Endothelial cell of umbilical vein (primary cell): ENCODE measurements around the gene GH1. TPM values are rescaled to one million over a fixed set of nuclear protein-coding genes. Genes with fewer than 3 reads are reported as not detected.
"Not testable (repeated sequence)": the region's sequence is repeated elsewhere in the genome, so short reads cannot be mapped to it uniquely, and the experiment has no call there.

Source experiments
- BruUV-seq: library from RNA; stranded (reverse); fragments of 400-500 nt; replicated peaks from 2 replicates; lab custom pipeline; 2021; lab: Mats Ljungman, UMichigan
- CTCF ChIA-PET: fragments of 300-600, 350-600 bp; sonication (Branson Sonifier 250); formaldehyde crosslinking; loops from one replicate; lab custom pipeline; 2021; ENCODE audit warnings: antibody characterized with exemption, inconsistent platforms; lab: Charles Lee
- POLR2A ChIA-PET: fragments of 300-600, 350-600 bp; sonication (Branson Sonifier 250); formaldehyde crosslinking; loops from one replicate; lab custom pipeline; 2021; ENCODE audit warnings: antibody characterized with exemption, inconsistent platforms; lab: Charles Lee
- DNase-seq: peaks from one replicate; pipeline ENCODE4 v3.0.0-alpha.2; 2011; ENCODE audit warnings: low read depth, low spot score
- FAIRE-seq: peaks from 2 replicates; lab custom pipeline; 2011; peaks lifted over from hg19 to GRCh38; lab: Jason Lieb, UNC
- H2AFZ ChIP-seq: 2 replicates; pipeline ENCODE4 v1.6.0; 2012; ENCODE audit warnings: low read depth, low read length, control low read depth, inconsistent platforms
- H3K27ac ChIP-seq: 2 replicates; pipeline ENCODE4 v1.5.1; 2011; ENCODE audit warnings: low read depth, mild to moderate bottlenecking, control low read depth, low read length, moderate library complexity; ENCODE audit not compliant: insufficient read depth
- H3K27me3 ChIP-seq, 2 experiments: 2 replicates each; pipeline versions ENCODE4 v1.6.0 to v1.6.1; 2011; ENCODE audit warnings: low read length in 2 of 2, mixed read lengths in 1 of 2; ENCODE audit not compliant: control insufficient read depth in 2 of 2, insufficient read depth in 2 of 2
- H3K36me3 ChIP-seq, 2 experiments: 2 replicates in 1 of 2; 3 replicates in 1 of 2; pipeline ENCODE4 v1.5.1; 2011; ENCODE audit warnings: low read length in 2 of 2, mild to moderate bottlenecking in 1 of 2, moderate library complexity in 1 of 2; ENCODE audit not compliant: control insufficient read depth in 2 of 2, insufficient read depth in 2 of 2; ENCODE audit errors: extremely low read depth in 1 of 2
- H3K4me1 ChIP-seq: 3 replicates; pipeline ENCODE4 v1.5.1; 2011; ENCODE audit warnings: mild to moderate bottlenecking, low read length; ENCODE audit not compliant: control insufficient read depth, insufficient read depth; ENCODE audit errors: extremely low read depth
- H3K4me2 ChIP-seq: 2 replicates; pipeline ENCODE4 v1.6.1; 2011; ENCODE audit warnings: low read length, control low read depth, mixed read lengths; ENCODE audit not compliant: insufficient read depth
- H3K4me3 ChIP-seq, 3 experiments: fragments of 200-600 bp in 1 of 3; sonication (generic), shearing (Covaris generic) in 1 of 3; replicated peaks in 1 of 3; 2 replicates each; pipeline ENCODE4 v1.5.1; 2011 to 2016; ENCODE audit warnings: control low read depth in 3 of 3, low read length in 3 of 3, mild to moderate bottlenecking in 2 of 3, inconsistent platforms in 1 of 3, low read depth in 1 of 3, moderate library complexity in 1 of 3; ENCODE audit not compliant: insufficient read depth in 1 of 3
- H3K79me2 ChIP-seq: 2 replicates; pipeline ENCODE4 v1.6.0; 2012; ENCODE audit warnings: low read length, inconsistent platforms; ENCODE audit not compliant: control insufficient read depth, insufficient read depth
- H3K9ac ChIP-seq: replicated peaks from 2 replicates; pipeline ENCODE3; 2011; ENCODE audit warnings: low read length, control low read depth; ENCODE audit not compliant: insufficient read depth; ENCODE audit errors: extremely low read depth
- H3K9me1 ChIP-seq: replicated peaks from 3 replicates; pipeline ENCODE4 v1.6.0; 2011; ENCODE audit warnings: mild to moderate bottlenecking, low read length; ENCODE audit not compliant: control insufficient read depth, insufficient read depth; ENCODE audit errors: extremely low read depth
- H3K9me3 ChIP-seq: replicated peaks from 2 replicates; pipeline ENCODE4 v1.5.1; 2012; ENCODE audit warnings: low read length, inconsistent platforms; ENCODE audit not compliant: control insufficient read depth, insufficient read depth
- H4K20me1 ChIP-seq: replicated peaks from 2 replicates; pipeline ENCODE3; 2011; ENCODE audit warnings: mild to moderate bottlenecking, low read length; ENCODE audit not compliant: control insufficient read depth, insufficient read depth; ENCODE audit errors: extremely low read depth
- dilution Hi-C: fragments of 300-500 bp; cut with MboI; formaldehyde crosslinking; loops from one replicate; pipeline ENCODE4 v1.15.0; 2019; ENCODE audit warnings: low sequenced_read_pairs; ENCODE audit not compliant: extremely low pct_ligation_motif_present
- intact Hi-C: fragments of 100-400 bp; cut with micrococcal nuclease; formaldehyde crosslinking; loops from one replicate; pipeline ENCODE4 v1.10.0; 2022
- polyA plus RNA-seq, 4 experiments: library from polyadenylated mRNA; depleted of rRNA in 3 of 4; stranded (reverse) in 3 of 4; unstranded in 1 of 4; fragments of >200 nt; gene quantifications; 2 replicates each; pipeline versions ENCODE4 v1.2.1 to v1.2.3, GENCODE V29; 2011 to 2012; ENCODE audit warnings: missing spikeins in 1 of 4
- total RNA-seq: library from RNA; stranded (reverse); gene quantifications from 2 replicates; pipeline ENCODE4 v1.2.3, GENCODE V29; 2021

GH1 gene
- total and polyA plus RNA-seq, 2 donors (not counting 3 experiments of a cell fraction or from before 2014, with no cell fraction given) = not detected

DNA sequence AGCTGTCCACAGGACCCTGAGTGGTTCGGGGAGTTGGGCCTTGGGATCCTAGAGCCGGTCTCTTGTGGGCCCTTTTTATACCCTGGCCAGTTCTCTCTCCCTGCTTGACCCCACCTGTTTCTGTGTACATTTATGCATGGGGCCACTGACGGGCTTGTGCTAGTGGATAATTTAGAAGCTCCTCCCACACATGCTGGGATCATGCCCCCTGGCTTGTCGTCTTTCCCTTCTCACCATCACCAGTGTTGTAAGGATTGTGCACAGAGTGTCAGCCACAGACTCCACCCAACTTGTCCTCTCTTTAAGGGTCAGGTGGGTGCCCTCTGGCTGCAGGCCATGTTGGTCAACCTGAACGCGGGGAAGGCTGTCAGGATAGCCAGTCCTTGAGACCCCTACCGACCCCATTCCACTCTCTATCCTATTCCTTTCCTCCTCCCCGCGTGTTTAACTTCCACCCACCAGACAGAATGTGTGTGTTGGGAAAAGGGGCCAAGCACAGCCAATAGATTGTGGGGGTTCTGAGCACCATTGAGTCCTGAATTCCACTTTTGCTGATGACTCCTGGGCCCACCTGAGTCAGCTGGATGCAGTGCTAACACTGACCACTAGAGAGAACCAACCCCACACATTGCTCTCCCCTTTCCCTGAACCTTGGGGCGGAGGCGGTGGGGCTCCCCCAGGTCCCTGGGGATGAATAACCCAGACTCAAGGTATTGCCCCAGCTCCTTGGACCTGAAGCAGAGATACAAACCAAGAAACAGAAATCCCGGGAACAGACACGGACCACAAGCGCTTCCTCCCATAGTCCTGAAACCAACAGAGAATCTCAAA is 21.9 kb downstream of the GH1 start, which contains the start of gene CSH1:
Gene CSH1, minus strand, starts transcription at position 51 of the 831 bp plus-strand sequence. CDS start 63 bp downstream, outside the sequence.
- H3K9me3 ChIP-seq, H4K20me1 ChIP-seq, POLR2A ChIA-PET, BruUV-seq, H3K9ac ChIP-seq, H3K4me1 ChIP-seq, H3K4me3 ChIP-seq, dilution Hi-C loops, H3K36me3 ChIP-seq, intact Hi-C loops, H3K79me2 ChIP-seq, H3K9me1 ChIP-seq, DNase-seq, FAIRE-seq, H2AFZ ChIP-seq, H3K4me2 ChIP-seq, H3K27ac ChIP-seq, CTCF ChIA-PET: not testable (repeated sequence)
- H3K27me3 ChIP-seq = peaks cover 9 to 11% of the 10 kb centered on the region in 2 experiments

DNA sequence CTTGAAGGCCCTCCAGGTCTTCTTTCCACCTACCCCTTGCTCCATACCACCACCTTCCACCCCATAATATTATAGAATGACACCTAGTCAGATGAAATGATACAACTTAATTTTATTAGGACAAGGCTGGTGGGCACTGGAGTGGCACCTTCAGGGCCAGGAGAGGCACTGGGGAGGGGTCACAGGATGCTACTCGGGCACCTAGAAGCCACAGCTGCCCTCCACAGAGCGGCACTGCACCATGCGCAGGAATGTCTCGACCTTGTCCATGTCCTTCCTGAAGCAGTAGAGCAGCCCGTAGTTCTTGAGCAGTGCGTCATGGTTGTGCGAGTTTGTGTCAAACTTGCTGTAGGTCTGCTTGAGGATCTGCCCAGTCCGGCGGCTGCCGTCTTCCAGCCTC is 23.8 kb downstream of the GH1 start:
- H3K9me1 ChIP-seq, BruUV-seq, H3K9me3 ChIP-seq, POLR2A ChIA-PET, H3K79me2 ChIP-seq, CTCF ChIA-PET, H3K4me3 ChIP-seq, dilution Hi-C loops, FAIRE-seq, H3K36me3 ChIP-seq, H2AFZ ChIP-seq, H4K20me1 ChIP-seq, H3K4me1 ChIP-seq, DNase-seq, H3K4me2 ChIP-seq, H3K27ac ChIP-seq, intact Hi-C loops, H3K9ac ChIP-seq: not testable (repeated sequence)
- H3K27me3 ChIP-seq = peaks cover 6 to 11% of the 10 kb centered on the region in 2 experiments

DNA sequence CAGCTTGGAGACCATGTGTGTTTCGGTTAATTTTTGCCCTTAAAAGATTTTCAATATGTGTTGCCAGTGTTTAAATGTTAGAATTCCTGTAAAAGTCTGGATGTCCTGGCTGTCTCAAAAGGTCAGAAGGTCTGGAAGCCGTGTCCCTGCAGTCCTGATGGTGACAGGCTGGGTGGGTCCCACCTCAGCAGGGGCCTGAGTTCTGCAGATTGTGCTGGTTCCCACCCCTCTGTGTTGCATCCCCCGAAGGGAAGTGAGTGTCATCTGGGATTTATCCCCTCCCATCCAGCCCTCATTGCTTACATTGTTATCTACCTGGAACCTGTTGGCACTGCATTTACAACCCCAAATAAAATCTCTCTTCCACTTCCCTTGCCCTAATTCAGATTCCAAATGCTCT is 24.6 kb downstream of the GH1 start:
- H4K20me1 ChIP-seq, H3K9me3 ChIP-seq, BruUV-seq, H3K4me2 ChIP-seq, H3K27ac ChIP-seq, DNase-seq, H3K4me1 ChIP-seq, H3K27me3 ChIP-seq, H3K9me1 ChIP-seq, intact Hi-C loops, H2AFZ ChIP-seq, POLR2A ChIA-PET, H3K79me2 ChIP-seq, H3K4me3 ChIP-seq, H3K9ac ChIP-seq, dilution Hi-C loops, H3K36me3 ChIP-seq, FAIRE-seq: not testable (repeated sequence)
- CTCF ChIA-PET = interaction anchor here (2.1 kb wide), 1 partner anchor 14 kb away, joined by 5 read pairs; no protein-coding TSS in a partner anchor
